ENCODE data around the gene ADAM19. TPM values are rescaled to one million over a fixed set of nuclear protein-coding genes. Genes with fewer than 3 reads are reported as not detected.

ADAM19 gene
- polyA plus RNA-seq, 1 of the 3 experiments (the other 2 are of a cell fraction), result 46.9 TPM

DNA sequence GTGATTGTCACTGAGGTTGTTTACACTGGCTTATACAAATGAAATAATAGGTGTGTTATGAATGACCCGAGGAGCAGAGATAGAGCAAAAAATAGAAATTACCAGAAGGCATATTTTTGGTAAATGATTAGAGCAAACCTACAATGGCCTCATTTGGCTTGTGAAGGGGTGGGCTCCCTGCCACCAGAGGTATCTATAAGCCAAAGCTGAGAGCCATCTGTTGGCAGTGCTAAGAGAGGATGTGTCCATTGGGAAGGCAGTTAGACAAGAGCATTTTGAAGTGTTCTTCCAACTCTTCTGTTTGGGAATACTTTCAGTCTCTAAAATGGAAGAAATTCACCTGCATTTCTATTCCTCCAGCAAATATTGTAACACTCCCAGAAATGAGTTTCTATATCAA is 104.9 kb downstream of the ADAM19 start:
- Histone ChIP-seq H3F3A (replicated peaks; ENCODE audit: insufficient read depth) (peaks cover 23% of the 10 kb centered on the region), H3K4me1 (ENCODE audit: control insufficient read depth in 1 of 2, insufficient read depth in 2 of 2, low read depth in 1 of 2, low read length in 1 of 2) (peaks cover 0 to 15% of the 10 kb centered on the region in 2 experiments; a peak in 2 of 4 replicates), H3K4me2 (no peak overlapping the region), H3K27ac (ENCODE audit: low read depth in 2 of 2, low read length in 1 of 2) (peak overlapping the region in 1 of 2 experiments; percentile 40; a peak in 1 of 4 replicates), H3K9ac (no peak overlapping the region), H3K27me3 (ENCODE audit: insufficient read depth) (no peaks in the 10 kb centered on the region), H4K20me1 (ENCODE audit: insufficient read depth) (no peaks in the 10 kb centered on the region), H3K4me3 (ENCODE audit: low read depth in 2 of 2, low read length in 1 of 2) (no peak overlapping the region), H2AFZ (ENCODE audit: low read depth) (no peak overlapping the region), H3K36me3 (replicated peaks in 1 of 2; ENCODE audit: control insufficient read depth in 1 of 2, insufficient read depth in 2 of 2, low read length in 1 of 2) (peaks cover 12 to 19% of the 10 kb centered on the region in 2 experiments), H3K9me2 (no peaks in the 10 kb centered on the region), H3K79me2 (ENCODE audit: insufficient read depth) (peaks cover 8% of the 10 kb centered on the region; the same call in 1 of the 2 replicates), H3K9me3 (no peaks in the 10 kb centered on the region)
- 68% methylated on average over 1 of the region's 1 CpG for WGBS (ENCODE audit: low lambda C conversion rate)
- CTCF ChIA-PET, result interaction anchor here (0.6 to 5.0 kb wide), 10 partner anchors 10 to 273 kb away, joined by 3 to 46 read pairs (median 4); partner anchors contain the start of genes LSM11 and NIPAL4
- no peak for TF ChIP-seq FOSL2 (IDR thresholded peaks at IDR 0.05; ENCODE audit: borderline replicate concordance, low read depth)
- no peak for TF ChIP-seq EZH2phosphoT487 (IDR thresholded peaks at IDR 0.05; ENCODE audit: borderline replicate concordance, low read depth)
- TF ChIP-seq RCOR1 (IDR thresholded peaks at IDR 0.05; ENCODE audit: low read length), result no peak
- TF ChIP-seq, protein P1, sequence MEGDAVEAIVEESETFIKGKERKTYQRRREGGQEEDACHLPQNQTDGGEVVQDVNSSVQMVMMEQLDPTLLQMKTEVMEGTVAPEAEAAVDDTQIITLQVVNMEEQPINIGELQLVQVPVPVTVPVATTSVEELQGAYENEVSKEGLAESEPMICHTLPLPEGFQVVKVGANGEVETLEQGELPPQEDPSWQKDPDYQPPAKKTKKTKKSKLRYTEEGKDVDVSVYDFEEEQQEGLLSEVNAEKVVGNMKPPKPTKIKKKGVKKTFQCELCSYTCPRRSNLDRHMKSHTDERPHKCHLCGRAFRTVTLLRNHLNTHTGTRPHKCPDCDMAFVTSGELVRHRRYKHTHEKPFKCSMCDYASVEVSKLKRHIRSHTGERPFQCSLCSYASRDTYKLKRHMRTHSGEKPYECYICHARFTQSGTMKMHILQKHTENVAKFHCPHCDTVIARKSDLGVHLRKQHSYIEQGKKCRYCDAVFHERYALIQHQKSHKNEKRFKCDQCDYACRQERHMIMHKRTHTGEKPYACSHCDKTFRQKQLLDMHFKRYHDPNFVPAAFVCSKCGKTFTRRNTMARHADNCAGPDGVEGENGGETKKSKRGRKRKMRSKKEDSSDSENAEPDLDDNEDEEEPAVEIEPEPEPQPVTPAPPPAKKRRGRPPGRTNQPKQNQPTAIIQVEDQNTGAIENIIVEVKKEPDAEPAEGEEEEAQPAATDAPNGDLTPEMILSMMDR (IDR thresholded peaks at IDR 0.05), result no peak
- TF ChIP-seq SIN3A (IDR thresholded peaks at IDR 0.05; ENCODE audit: borderline replicate concordance, low read depth, low read length), result no peak
- TF ChIP-seq NRF1 (IDR thresholded peaks at IDR 0.05; ENCODE audit: low read depth, low read length), result no peak
- no peak for TF ChIP-seq JUND (IDR thresholded peaks at IDR 0.05)
- TF ChIP-seq ELF1 (IDR thresholded peaks at IDR 0.05), result no peak
- no peak for TF ChIP-seq EP300 (IDR thresholded peaks at IDR 0.05; ENCODE audit: borderline replicate concordance in 1 of 2, low read depth in 1 of 2, low read length in 1 of 2)
- TF ChIP-seq, protein P2, sequence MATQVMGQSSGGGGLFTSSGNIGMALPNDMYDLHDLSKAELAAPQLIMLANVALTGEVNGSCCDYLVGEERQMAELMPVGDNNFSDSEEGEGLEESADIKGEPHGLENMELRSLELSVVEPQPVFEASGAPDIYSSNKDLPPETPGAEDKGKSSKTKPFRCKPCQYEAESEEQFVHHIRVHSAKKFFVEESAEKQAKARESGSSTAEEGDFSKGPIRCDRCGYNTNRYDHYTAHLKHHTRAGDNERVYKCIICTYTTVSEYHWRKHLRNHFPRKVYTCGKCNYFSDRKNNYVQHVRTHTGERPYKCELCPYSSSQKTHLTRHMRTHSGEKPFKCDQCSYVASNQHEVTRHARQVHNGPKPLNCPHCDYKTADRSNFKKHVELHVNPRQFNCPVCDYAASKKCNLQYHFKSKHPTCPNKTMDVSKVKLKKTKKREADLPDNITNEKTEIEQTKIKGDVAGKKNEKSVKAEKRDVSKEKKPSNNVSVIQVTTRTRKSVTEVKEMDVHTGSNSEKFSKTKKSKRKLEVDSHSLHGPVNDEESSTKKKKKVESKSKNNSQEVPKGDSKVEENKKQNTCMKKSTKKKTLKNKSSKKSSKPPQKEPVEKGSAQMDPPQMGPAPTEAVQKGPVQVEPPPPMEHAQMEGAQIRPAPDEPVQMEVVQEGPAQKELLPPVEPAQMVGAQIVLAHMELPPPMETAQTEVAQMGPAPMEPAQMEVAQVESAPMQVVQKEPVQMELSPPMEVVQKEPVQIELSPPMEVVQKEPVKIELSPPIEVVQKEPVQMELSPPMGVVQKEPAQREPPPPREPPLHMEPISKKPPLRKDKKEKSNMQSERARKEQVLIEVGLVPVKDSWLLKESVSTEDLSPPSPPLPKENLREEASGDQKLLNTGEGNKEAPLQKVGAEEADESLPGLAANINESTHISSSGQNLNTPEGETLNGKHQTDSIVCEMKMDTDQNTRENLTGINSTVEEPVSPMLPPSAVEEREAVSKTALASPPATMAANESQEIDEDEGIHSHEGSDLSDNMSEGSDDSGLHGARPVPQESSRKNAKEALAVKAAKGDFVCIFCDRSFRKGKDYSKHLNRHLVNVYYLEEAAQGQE (IDR thresholded peaks at IDR 0.05; ENCODE audit: low read depth, low read length), result no peak
- no peak for TF ChIP-seq TCF12 (IDR thresholded peaks at IDR 0.05)
- no peak for TF ChIP-seq GATA2 (CRISPR knock-in tag; IDR thresholded peaks at IDR 0.05)
- TF ChIP-seq, protein P3, sequence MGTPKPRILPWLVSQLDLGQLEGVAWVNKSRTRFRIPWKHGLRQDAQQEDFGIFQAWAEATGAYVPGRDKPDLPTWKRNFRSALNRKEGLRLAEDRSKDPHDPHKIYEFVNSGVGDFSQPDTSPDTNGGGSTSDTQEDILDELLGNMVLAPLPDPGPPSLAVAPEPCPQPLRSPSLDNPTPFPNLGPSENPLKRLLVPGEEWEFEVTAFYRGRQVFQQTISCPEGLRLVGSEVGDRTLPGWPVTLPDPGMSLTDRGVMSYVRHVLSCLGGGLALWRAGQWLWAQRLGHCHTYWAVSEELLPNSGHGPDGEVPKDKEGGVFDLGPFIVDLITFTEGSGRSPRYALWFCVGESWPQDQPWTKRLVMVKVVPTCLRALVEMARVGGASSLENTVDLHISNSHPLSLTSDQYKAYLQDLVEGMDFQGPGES (IDR thresholded peaks at IDR 0.05; ENCODE audit: low read depth, low read length), result no peak
- no peak for TF ChIP-seq POLR2AphosphoS5 (IDR thresholded peaks at IDR 0.05; ENCODE audit: low read depth, low read length)
- TF ChIP-seq, protein P4, sequence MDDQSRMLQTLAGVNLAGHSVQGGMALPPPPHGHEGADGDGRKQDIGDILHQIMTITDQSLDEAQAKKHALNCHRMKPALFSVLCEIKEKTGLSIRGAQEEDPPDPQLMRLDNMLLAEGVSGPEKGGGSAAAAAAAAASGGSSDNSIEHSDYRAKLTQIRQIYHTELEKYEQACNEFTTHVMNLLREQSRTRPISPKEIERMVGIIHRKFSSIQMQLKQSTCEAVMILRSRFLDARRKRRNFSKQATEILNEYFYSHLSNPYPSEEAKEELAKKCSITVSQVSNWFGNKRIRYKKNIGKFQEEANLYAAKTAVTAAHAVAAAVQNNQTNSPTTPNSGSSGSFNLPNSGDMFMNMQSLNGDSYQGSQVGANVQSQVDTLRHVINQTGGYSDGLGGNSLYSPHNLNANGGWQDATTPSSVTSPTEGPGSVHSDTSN (IDR thresholded peaks at IDR 0.05), result no peak
- no peak for DNase-seq
- POLR2A ChIA-PET, result no interaction called here

Data from SK-N-SH (cell line).